C4-2B (cell line): Measurements from ENCODE around the gene NHP2.

Experiments used
- CTCF ChIP-seq: fragments of 450-650 bp; conservative IDR thresholded peaks from 2 replicates; pipeline ENCODE4 v1.5.1; 2017; ENCODE audit warnings: mild to moderate bottlenecking
- ZFX ChIP-seq: fragments of 450-650 bp; IDR thresholded peaks from 2 replicates; pipeline ENCODE4 v1.6.1; 2017

- no peak for TF ChIP-seq CTCF
- no peak for TF ChIP-seq ZFX
Measured at GRCh38 chr5:178112545-178112944, 41.1 kb downstream of the NHP2 start.
